ENCODE measurements around the gene NUBP2. TPM values are rescaled to one million over a fixed set of nuclear protein-coding genes. Genes with fewer than 3 reads are reported as not detected.

Gene NUBP2
- total and polyA plus RNA-seq, 7 experiments from 2014 or later: 39.3 to 98.9 (median 57.4) TPM

GRCh38 chr16:1788095-1788707, 5.4 kb downstream of the NUBP2 start:
- no peaks in the 10 kb centered on the region for H3K9me3 ChIP-seq (ENCODE audit: control insufficient read depth in 2 of 3, low read length in 3 of 3)
- H3K36me3 ChIP-seq (ENCODE audit: control insufficient read depth in 2 of 3, insufficient read depth in 3 of 3, low read length in 3 of 3): peaks cover 0 to 74% (median 4%) of the 10 kb centered on the region in 3 experiments
- H3K4me3 ChIP-seq (ENCODE audit: low read length): no peak overlapping the region
- peaks cover 0 to 5% (median 4%) of the 10 kb centered on the region in 5 donors for H3K36me3 Mint-ChIP-seq
- intact Hi-C loops (cut with micrococcal nuclease): loop anchor here (10.0 kb wide), 4 partner anchors 363 to 1203 kb away; partner anchors contain the start of genes TRAF7 (in 2 of the 2), UBE2I (in 1 of the 2) and UQCC4 (in 1 of the 2)
- CTCF ChIA-PET: no interaction called here
- H3K4me1 Mint-ChIP-seq: peaks cover 4 to 27% (median 11%) of the 10 kb centered on the region in 7 donors
- H3K9me3 Mint-ChIP-seq: no peaks in the 10 kb centered on the region
- no peak overlapping the region for H3K27ac Mint-ChIP-seq
- DNase-seq (peak in 1 of 9 donors; percentile 9), ATAC-seq (no peak)
- H3K27me3 Mint-ChIP-seq: no peaks in the 10 kb centered on the region
- H3K4me1 ChIP-seq (ENCODE audit: control insufficient read depth in 2 of 2, insufficient read depth in 2 of 2, low read length in 2 of 2): peaks cover 5 to 20% of the 10 kb centered on the region in 2 donors
- H3K27me3 ChIP-seq (ENCODE audit: control insufficient read depth in 2 of 2, insufficient read depth in 2 of 2, low read length in 2 of 2): no peaks in the 10 kb centered on the region
- no peak overlapping the region for H3K27ac ChIP-seq (ENCODE audit: low read depth, low read length)
- H3K4me3 Mint-ChIP-seq: no peak overlapping the region
- POLR2A ChIA-PET: no interaction called here

GRCh38 chr16:1788708-1789100, 5.9 kb downstream of the NUBP2 start:
- peaks cover 0 to 74% (median 4%) of the 10 kb centered on the region in 3 experiments for H3K36me3 ChIP-seq (ENCODE audit: control insufficient read depth in 2 of 3, insufficient read depth in 3 of 3, low read length in 3 of 3)

GRCh38 chr16:1789643-1790045, 6.9 kb downstream of the NUBP2 start:
- CTCF ChIA-PET: no interaction called here
- H3K4me3 Mint-ChIP-seq: no peak overlapping the region
- DNase-seq (peak in 2 of 9 donors; percentile 4 to 20), ATAC-seq (no peak)
- no peak overlapping the region for H3K27ac ChIP-seq (ENCODE audit: low read depth, low read length)
- no peak overlapping the region for H3K4me3 ChIP-seq (ENCODE audit: low read length)
- intact Hi-C loops (cut with micrococcal nuclease): loop anchor here (10.0 kb wide), 4 partner anchors 365 to 1205 kb away; partner anchors contain the start of genes TRAF7 (in 2 of the 2), UBE2I (in 1 of the 2) and UQCC4 (in 1 of the 2)
- no peaks in the 10 kb centered on the region for H3K9me3 ChIP-seq (ENCODE audit: control insufficient read depth in 2 of 3, low read length in 3 of 3)
- H3K9me3 Mint-ChIP-seq: no peaks in the 10 kb centered on the region
- H3K27ac Mint-ChIP-seq: no peak overlapping the region
- H3K27me3 ChIP-seq (ENCODE audit: control insufficient read depth in 2 of 2, insufficient read depth in 2 of 2, low read length in 2 of 2): no peaks in the 10 kb centered on the region
- peaks cover 0 to 14% of the 10 kb centered on the region in 2 donors for H3K4me1 ChIP-seq (ENCODE audit: control insufficient read depth in 2 of 2, insufficient read depth in 2 of 2, low read length in 2 of 2)
- POLR2A ChIA-PET: no interaction called here
- peaks cover 0 to 5% (median 1%) of the 10 kb centered on the region in 5 donors for H3K36me3 Mint-ChIP-seq
- peaks cover 0 to 16% (median 7%) of the 10 kb centered on the region in 7 donors for H3K4me1 Mint-ChIP-seq
- peaks cover 0 to 74% (median 4%) of the 10 kb centered on the region in 3 experiments for H3K36me3 ChIP-seq (ENCODE audit: control insufficient read depth in 2 of 3, insufficient read depth in 3 of 3, low read length in 3 of 3)
- no peaks in the 10 kb centered on the region for H3K27me3 Mint-ChIP-seq

More at GRCh38 chr16:1788708-1789100, 5.9 kb downstream of the NUBP2 start:
- Histone ChIP-seq H3K27ac (ENCODE audit: low read depth, low read length) (no peak overlapping the region), H3K4me1 (ENCODE audit: control insufficient read depth in 2 of 2, insufficient read depth in 2 of 2, low read length in 2 of 2) (peaks cover 5 to 20% of the 10 kb centered on the region in 2 donors), H3K27me3 (ENCODE audit: control insufficient read depth in 2 of 2, insufficient read depth in 2 of 2, low read length in 2 of 2) (no peaks in the 10 kb centered on the region), H3K9me3 (ENCODE audit: control insufficient read depth in 2 of 3, low read length in 3 of 3) (no peaks in the 10 kb centered on the region), H3K4me3 (ENCODE audit: low read length) (no peak overlapping the region)
- Mint-ChIP-seq H3K4me3 (peak overlapping the region in 1 of 10 donors; percentile 13), H3K27me3 (no peaks in the 10 kb centered on the region), H3K9me3 (no peaks in the 10 kb centered on the region), H3K27ac (peak overlapping the region in 2 of 9 donors; percentile 45 to 84), H3K4me1 (peaks cover 0 to 22% (median 7%) of the 10 kb centered on the region in 7 donors), H3K36me3 (peaks cover 0 to 5% (median 1%) of the 10 kb centered on the region in 5 donors)
- intact Hi-C loops (cut with micrococcal nuclease): loop anchor here (10.0 kb wide), 4 partner anchors 364 to 1204 kb away; partner anchors contain the start of genes TRAF7 (in 2 of the 2), UBE2I (in 1 of the 2) and UQCC4 (in 1 of the 2)
- peak in 1 of 9 donors; percentile 4 for DNase-seq
- POLR2A ChIA-PET: no interaction called here
- no peak for ATAC-seq
- CTCF ChIA-PET: no interaction called here

GRCh38 chr16:1790261-1790610, 7.5 kb downstream of the NUBP2 start:
- Histone ChIP-seq H3K27ac (ENCODE audit: low read depth, low read length) (no peak overlapping the region), H3K4me3 (ENCODE audit: low read length) (no peak overlapping the region), H3K9me3 (ENCODE audit: control insufficient read depth in 2 of 3, low read length in 3 of 3) (no peaks in the 10 kb centered on the region), H3K36me3 (ENCODE audit: control insufficient read depth in 2 of 3, insufficient read depth in 3 of 3, low read length in 3 of 3) (peaks cover 0 to 71% (median 4%) of the 10 kb centered on the region in 3 experiments), H3K27me3 (ENCODE audit: control insufficient read depth in 2 of 2, insufficient read depth in 2 of 2, low read length in 2 of 2) (no peaks in the 10 kb centered on the region), H3K4me1 (ENCODE audit: control insufficient read depth in 2 of 2, insufficient read depth in 2 of 2, low read length in 2 of 2) (peaks cover 0 to 8% of the 10 kb centered on the region in 2 donors)
- ATAC-seq: no peak
- ChIA-PET POLR2A (interaction anchor here (0.8 kb wide), 1 partner anchor 8 kb away, joined by 3 read pairs; the partner anchor contains the start of genes NUBP2 and SPSB3), CTCF (no interaction called here)
- peaks cover 0 to 5% (median 1%) of the 10 kb centered on the region in 5 donors for H3K36me3 Mint-ChIP-seq
- H3K9me3 Mint-ChIP-seq: no peaks in the 10 kb centered on the region
- no peak overlapping the region for H3K4me3 Mint-ChIP-seq
- H3K4me1 Mint-ChIP-seq: peaks cover 0 to 10% (median 5%) of the 10 kb centered on the region in 7 donors
- H3K27me3 Mint-ChIP-seq: no peaks in the 10 kb centered on the region
- DNase-seq: no peak
- H3K27ac Mint-ChIP-seq: no peak overlapping the region
- intact Hi-C loops (cut with micrococcal nuclease): no loop called here

GRCh38 chr16:1790611-1791255, 8.0 kb downstream of the NUBP2 start:
- DNase-seq (peak in 1 of 9 donors; percentile 4), ATAC-seq (no peak)
- intact Hi-C loops (cut with micrococcal nuclease): no loop called here
- H3K27ac Mint-ChIP-seq: no peak overlapping the region
- no peaks in the 10 kb centered on the region for H3K27me3 Mint-ChIP-seq
- H3K36me3 Mint-ChIP-seq: peaks cover 0 to 5% (median 1%) of the 10 kb centered on the region in 5 donors
- Histone ChIP-seq H3K9me3 (ENCODE audit: control insufficient read depth in 2 of 3, low read length in 3 of 3) (no peaks in the 10 kb centered on the region), H3K4me1 (ENCODE audit: control insufficient read depth in 2 of 2, insufficient read depth in 2 of 2, low read length in 2 of 2) (peaks cover 0 to 3% of the 10 kb centered on the region in 2 donors), H3K4me3 (ENCODE audit: low read length) (no peak overlapping the region), H3K27me3 (ENCODE audit: control insufficient read depth in 2 of 2, insufficient read depth in 2 of 2, low read length in 2 of 2) (no peaks in the 10 kb centered on the region), H3K27ac (ENCODE audit: low read depth, low read length) (no peak overlapping the region), H3K36me3 (ENCODE audit: control insufficient read depth in 2 of 3, insufficient read depth in 3 of 3, low read length in 3 of 3) (peaks cover 0 to 66% (median 4%) of the 10 kb centered on the region in 3 experiments)
- CTCF ChIA-PET: no interaction called here
- POLR2A ChIA-PET: interaction anchor here (0.8 kb wide), 1 partner anchor 8 kb away, joined by 3 read pairs; the partner anchor contains the start of genes NUBP2 and SPSB3
- no peak overlapping the region for H3K4me3 Mint-ChIP-seq
- peaks cover 0 to 5% (median 2%) of the 10 kb centered on the region in 7 donors for H3K4me1 Mint-ChIP-seq
- H3K9me3 Mint-ChIP-seq: no peaks in the 10 kb centered on the region

- ChIA-PET POLR2A (interaction anchor here (0.8 kb wide), 1 partner anchor 9 kb away, joined by 3 read pairs; the partner anchor contains the start of genes NUBP2 and SPSB3), CTCF (no interaction called here)
- intact Hi-C loops (cut with micrococcal nuclease): no loop called here
- Histone ChIP-seq H3K36me3 (ENCODE audit: control insufficient read depth in 2 of 3, insufficient read depth in 3 of 3, low read length in 3 of 3) (peaks cover 0 to 59% (median 4%) of the 10 kb centered on the region in 3 experiments), H3K27ac (ENCODE audit: low read depth, low read length) (no peak overlapping the region), H3K4me3 (ENCODE audit: low read length) (no peak overlapping the region), H3K27me3 (ENCODE audit: control insufficient read depth in 2 of 2, insufficient read depth in 2 of 2, low read length in 2 of 2) (no peaks in the 10 kb centered on the region), H3K9me3 (ENCODE audit: control insufficient read depth in 2 of 3, low read length in 3 of 3) (no peaks in the 10 kb centered on the region), H3K4me1 (ENCODE audit: control insufficient read depth in 2 of 2, insufficient read depth in 2 of 2, low read length in 2 of 2) (no peaks in the 10 kb centered on the region)
- Mint-ChIP-seq H3K4me3 (no peak overlapping the region), H3K36me3 (peaks cover 0 to 5% (median 1%) of the 10 kb centered on the region in 5 donors), H3K27ac (no peak overlapping the region), H3K27me3 (no peaks in the 10 kb centered on the region), H3K9me3 (no peaks in the 10 kb centered on the region), H3K4me1 (peaks cover 0 to 5% (median 0%) of the 10 kb centered on the region in 7 donors)
- no peak for ATAC-seq
- no peak for DNase-seq
These were observed 8.6 kb downstream of the NUBP2 start for GRCh38 chr16:1791256-1791942.
